ENCODE measurements around the gene PTGFRN. TPM values are rescaled to one million over a fixed set of nuclear protein-coding genes. Genes with fewer than 3 reads are reported as not detected.

The PTGFRN gene
- total and polyA plus RNA-seq, 9 of the 15 experiments (the other 6 are each of a cell fraction or from before 2014, with no cell fraction given): 17.3 to 33.1 (median 25.7) TPM

DNA sequence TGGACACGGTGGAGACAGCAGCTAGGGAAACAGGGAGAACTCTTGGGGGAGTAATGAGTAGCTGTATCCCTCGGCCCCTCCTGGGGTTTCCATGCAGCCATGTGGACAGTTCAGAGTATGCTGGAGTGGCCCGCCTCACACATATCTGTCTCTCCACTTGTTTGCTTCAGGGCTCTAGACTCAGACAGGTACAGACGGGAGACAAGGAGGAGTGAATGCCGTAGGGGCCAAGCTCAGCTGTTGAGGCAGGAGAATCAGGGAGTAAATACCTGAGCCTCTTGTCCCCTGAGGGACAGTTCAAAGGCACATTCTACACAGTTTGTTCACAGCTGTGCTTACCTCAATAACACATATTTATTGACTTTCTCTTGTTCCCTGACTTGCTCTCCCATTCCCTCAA, 7.7 kb upstream of the PTGFRN start (continued):
- TF ChIP-seq, protein P1, sequence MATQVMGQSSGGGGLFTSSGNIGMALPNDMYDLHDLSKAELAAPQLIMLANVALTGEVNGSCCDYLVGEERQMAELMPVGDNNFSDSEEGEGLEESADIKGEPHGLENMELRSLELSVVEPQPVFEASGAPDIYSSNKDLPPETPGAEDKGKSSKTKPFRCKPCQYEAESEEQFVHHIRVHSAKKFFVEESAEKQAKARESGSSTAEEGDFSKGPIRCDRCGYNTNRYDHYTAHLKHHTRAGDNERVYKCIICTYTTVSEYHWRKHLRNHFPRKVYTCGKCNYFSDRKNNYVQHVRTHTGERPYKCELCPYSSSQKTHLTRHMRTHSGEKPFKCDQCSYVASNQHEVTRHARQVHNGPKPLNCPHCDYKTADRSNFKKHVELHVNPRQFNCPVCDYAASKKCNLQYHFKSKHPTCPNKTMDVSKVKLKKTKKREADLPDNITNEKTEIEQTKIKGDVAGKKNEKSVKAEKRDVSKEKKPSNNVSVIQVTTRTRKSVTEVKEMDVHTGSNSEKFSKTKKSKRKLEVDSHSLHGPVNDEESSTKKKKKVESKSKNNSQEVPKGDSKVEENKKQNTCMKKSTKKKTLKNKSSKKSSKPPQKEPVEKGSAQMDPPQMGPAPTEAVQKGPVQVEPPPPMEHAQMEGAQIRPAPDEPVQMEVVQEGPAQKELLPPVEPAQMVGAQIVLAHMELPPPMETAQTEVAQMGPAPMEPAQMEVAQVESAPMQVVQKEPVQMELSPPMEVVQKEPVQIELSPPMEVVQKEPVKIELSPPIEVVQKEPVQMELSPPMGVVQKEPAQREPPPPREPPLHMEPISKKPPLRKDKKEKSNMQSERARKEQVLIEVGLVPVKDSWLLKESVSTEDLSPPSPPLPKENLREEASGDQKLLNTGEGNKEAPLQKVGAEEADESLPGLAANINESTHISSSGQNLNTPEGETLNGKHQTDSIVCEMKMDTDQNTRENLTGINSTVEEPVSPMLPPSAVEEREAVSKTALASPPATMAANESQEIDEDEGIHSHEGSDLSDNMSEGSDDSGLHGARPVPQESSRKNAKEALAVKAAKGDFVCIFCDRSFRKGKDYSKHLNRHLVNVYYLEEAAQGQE (IDR thresholded peaks at IDR 0.05; ENCODE audit: borderline replicate concordance): no peak
- TF ChIP-seq, protein P1 (CRISPR knock-in tag; IDR thresholded peaks at IDR 0.05; ENCODE audit: low read depth): no peak
- TF ChIP-seq MCM7 (IDR thresholded peaks at IDR 0.05): 0 out of 4 replicates have a peak, but pooled peaks of 1 of the 2 experiments have one; percentile 34
- TF ChIP-seq MCM2 (IDR thresholded peaks at IDR 0.05; ENCODE audit: low read depth): no peak
- TF ChIP-seq NCOR1 (IDR thresholded peaks at IDR 0.05): no peak
- no peak for TF ChIP-seq GABPA (tag; conservative IDR thresholded peaks at IDR 0.05; ENCODE audit: low read depth)
